Inferior parietal cortex (tissue), 1 donor: ENCODE results near the gene SPX.

ENCODE experiments used
- DNase-seq: peaks from one replicate; pipeline ENCODE4 v3.0.0-alpha.2; 2016; ENCODE audit errors: extremely low spot score

The SPX gene

DNA sequence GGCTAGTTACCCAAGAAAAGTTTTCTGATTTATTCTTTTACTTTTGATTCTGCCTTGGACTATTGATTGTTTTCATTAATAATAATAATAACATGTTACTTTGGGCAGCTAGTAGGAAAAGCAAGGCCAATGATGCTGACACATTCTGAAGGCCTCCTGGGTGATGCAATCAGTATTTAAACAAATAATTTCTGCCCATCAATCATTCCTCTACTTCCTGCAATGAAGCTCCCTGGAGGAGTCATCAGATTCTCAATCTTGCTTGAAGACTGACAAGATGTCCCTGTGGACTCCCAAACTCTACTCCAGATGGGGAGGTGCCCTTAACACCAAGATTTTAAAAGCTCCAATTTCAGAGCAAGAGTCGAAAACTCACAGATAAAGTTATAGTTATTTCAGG, at the start of gene SPX:
SPX (plus strand) TSS at position 244 of the 400 bp plus-strand sequence. CDS start 177 bp downstream, outside the sequence.
- no peak for DNase-seq

- no peak for DNase-seq
Observed at GRCh38 chr12:21476949-21477348, 49.1 kb upstream of the SPX start.

DNA sequence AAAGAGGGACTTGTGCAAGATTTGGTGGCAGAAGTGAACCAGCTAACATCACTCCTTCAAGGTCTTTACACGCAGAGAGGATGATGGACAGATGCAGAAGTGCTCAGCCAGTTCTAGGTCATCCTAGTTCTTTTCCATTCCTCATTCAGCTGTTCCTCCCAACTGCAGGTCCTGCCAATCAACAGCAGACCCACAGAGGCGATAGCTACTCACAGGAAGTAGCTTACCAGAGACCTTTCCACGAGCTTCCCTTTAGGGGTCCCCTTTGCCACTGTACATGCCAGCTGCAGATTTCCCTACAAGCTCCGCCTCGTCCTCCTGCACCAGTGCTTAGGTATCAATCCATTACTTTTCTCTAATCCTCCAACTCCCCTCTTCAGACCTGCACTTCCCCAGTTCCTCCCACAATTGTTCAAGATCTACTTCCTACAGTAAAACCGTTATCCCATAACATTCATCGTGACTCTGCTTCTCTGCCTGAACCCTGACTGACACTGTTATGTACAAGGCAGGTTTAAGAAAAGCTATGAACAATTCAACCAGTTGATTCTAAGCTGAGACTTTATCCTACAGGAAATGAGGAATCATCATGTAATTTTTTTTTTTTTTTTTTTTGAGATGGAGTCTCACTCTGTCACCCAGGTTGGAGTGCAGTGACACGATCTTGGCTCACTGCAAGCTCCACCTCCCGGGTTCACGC, 47.2 kb upstream of the SPX start:
- DNase-seq: no peak

DNA sequence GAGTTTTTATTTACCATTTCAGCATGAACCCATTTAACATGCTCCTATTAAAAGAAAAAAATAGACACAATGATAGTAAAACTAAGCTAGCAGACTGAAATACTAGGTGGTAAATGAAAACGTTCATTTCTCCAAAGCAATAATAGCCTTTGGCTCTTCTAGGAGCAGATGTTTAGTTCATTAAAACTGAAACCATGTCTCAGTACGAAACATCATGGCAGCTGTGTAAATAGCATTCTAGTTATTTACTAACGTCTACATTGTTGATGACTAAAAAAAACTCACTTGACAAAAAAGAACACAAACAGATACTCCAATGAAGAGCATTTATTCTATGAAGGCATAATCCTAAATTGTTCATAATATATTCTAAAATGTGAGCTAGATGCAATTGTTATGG, 42.6 kb upstream of the SPX start:
- DNase-seq: no peak

GRCh38 chr12:21485998-21486397, 40.1 kb upstream of the SPX start:
- no peak for DNase-seq

GRCh38 chr12:21499765-21500164, 26.3 kb upstream of the SPX start:
- no peak for DNase-seq

GRCh38 chr12:21500786-21501257, 25.3 kb upstream of the SPX start:
- DNase-seq: no peak

- peak; percentile 100 for DNase-seq
Observed at GRCh38 chr12:21501258-21502163, 24.6 kb upstream of the SPX start, which contains the start of the genes GOLT1B and RECQL. Gene GOLT1B, plus strand, starts transcription at chr12:21501789. Its CDS starts 135 bp downstream, at chr12:21501924. Gene RECQL, minus strand, starts transcription at chr12:21501635. Its CDS starts 2,065 bp downstream, at chr12:21499570.

DNA sequence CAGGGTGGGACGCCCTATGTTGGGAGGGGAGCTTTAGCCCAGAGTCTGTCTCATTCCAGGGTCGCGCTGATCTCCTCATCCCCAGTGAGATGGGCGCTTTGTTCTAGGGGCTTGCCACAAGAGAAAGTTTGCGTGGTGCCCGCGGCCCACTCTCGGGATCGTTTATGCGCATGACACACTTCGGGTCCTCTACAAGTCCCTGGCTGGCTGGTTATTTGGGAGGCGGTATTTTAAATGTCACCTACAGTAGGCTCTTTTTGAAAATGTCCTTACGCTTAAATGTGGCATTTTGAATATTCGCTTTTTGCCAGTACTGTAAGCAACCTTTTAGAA, 24.0 kb upstream of the SPX start:
- DNase-seq: no peak

- no peak for DNase-seq
Observed at GRCh38 chr12:21502872-21503271, 23.2 kb upstream of the SPX start.

DNA sequence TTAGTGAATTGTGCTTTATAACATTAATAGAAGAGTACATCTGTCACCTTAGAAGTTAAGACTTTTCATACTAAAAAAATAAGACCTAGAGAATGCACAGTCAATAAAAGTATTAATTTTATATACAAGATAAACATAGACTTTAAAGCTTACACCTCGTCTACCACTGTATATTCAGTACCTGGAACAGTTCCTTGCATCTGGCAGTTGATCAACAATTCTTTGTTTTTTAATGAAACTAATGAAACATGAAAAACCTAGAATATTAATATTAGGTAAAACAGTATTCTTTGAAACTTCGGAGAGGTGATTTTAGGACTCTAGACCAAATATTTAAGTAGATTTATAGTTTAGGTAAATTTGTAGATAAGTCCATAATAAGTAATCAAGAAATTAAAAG, 20.2 kb upstream of the SPX start:
- no peak for DNase-seq

GRCh38 chr12:21507849-21508248, 18.2 kb upstream of the SPX start:
- no peak for DNase-seq

DNA sequence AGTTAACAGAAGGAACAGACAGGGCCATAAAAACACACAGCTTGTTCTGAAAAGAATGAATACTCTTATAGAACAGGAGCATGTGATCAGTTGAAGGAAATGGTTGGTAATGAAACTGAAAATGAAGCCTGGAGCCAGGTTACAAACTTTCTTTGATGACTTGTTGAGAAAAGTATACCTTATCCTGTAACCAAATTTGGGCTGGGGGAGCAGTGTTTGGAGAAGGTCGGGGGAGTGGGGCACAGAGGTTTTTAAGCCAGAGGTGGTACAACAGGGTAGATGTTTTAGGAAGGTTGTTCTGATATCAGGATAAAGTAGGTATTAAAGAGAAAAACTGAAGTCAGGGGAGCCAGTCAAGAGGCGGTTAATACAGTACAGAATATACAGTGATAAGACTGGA, 16.3 kb upstream of the SPX start:
- DNase-seq: no peak

- no peak for DNase-seq
Observed at GRCh38 chr12:21516281-21516680, 9.8 kb upstream of the SPX start.

DNA sequence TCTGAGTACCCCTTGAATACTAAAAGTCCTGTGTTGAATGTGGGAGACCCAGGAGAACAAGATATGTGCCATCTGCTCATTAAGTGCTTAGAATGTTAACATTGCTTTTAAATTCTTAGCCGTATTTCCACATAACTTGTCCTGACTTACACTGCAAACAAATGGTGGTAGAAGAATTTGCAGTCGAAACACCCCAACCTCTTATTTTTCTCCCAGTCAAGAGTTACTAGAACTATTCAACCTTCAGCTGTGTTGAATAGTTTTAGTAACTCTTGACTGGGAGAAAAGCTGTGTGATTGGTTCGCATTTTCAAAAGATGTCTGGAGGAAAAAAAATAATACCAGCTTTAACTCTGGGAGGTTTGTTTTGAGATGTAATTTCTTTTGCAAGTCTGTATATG, 7.6 kb upstream of the SPX start:
- DNase-seq: no peak

GRCh38 chr12:21521541-21521940, 4.6 kb upstream of the SPX start:
- no peak for DNase-seq

DNA sequence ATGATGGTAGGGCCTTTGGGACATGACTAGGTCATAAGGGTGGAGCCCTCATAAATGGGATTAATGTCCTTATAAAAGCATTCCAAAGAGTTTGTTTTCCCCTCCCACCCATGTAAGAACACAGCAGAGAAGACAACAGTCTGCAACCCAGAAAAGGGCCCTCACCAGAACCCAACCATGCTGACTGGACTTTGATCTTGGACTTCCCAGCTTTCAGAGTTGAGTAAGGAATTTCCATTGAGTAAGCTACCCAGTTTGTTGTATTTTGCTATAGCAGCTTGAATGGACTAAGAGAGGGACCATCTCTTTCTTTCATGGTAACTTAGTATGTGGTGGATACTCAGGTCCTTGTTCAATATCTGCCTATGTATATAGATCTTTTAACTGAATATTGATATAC, 2.9 kb upstream of the SPX start:
- no peak for DNase-seq

DNA sequence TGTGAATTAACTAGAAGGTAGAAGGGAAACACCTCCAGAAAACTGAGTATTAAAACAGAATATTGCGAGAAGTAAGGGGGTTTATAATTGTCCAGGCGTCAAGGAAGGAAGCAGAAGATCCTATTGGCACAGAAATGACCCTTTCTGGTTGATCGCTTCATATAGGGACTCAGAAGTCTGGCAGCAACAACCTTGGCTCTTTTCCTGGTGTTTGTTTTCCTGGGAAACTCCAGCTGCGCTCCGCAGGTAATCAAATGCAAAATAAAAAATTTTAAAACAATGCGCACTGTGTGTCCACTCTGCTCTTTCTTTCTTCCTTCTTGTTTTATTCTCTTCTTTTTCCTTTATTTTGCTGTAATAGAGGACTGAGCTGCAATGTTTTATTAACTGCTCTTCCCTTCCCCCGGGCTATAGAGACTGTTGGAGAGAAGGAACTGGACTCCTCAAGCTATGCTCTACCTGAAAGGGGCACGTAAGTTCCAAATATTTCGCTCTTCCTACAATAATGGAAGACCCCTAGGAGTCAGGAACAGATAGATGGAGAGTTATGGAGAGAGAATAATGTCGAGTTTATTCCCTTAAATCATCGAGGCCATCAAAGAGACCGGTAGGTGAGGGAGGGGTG, 737 bp downstream of the SPX start:
- no peak for DNase-seq

DNA sequence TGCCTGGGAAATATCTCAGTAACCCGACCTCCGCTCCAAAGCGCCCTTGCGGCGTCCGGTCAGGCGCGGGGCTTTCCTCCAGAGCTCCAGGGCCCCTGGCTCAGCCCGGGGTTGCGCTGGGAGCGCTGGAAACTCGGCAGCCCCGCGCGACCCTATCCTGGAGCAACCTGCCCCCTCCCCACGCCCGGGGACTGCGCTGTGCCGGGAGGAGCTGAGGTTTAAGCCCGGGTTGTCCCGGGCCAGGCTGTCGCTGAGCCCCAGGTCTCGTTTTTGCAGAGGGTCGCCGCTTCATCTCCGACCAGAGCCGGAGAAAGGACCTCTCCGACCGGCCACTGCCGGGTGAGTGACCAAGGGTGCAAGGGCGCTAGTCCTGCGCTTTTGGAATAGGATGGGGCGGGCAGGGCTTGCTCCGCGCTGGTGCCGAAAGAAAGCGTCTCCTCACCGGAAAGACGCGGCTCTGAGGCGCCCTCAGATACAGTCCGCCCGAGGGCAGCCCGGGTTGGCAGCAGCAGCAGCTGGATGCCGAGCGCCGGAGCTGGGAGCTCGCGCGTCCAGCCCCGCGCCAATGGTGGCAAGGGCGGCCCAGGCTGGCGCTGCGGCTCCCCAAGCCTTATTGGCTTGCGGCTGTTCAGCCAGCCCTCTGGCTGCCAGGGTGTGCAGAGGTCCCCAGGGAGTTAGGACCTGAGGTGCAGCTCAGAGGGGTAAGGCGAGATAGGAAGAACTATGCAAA, 1.5 kb downstream of the SPX start:
- DNase-seq: peak; percentile 47

DNA sequence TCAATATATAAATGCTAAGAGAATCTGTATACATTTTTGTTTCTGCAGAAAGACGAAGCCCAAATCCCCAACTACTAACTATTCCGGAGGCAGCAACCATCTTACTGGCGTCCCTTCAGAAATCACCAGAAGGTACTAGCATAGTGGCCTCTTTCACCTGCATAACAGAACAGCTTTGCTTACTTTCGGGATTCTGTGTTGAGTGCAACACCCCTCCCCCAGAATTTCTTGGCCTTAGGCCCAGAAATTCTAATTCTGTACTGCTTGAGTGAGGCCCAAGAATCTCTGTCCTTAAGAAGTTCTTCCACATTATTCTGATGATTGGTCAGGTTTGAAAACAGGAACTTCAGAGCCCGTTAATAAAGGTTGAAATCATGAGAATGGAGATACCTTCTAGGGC, 2.9 kb downstream of the SPX start:
- DNase-seq: no peak

DNA sequence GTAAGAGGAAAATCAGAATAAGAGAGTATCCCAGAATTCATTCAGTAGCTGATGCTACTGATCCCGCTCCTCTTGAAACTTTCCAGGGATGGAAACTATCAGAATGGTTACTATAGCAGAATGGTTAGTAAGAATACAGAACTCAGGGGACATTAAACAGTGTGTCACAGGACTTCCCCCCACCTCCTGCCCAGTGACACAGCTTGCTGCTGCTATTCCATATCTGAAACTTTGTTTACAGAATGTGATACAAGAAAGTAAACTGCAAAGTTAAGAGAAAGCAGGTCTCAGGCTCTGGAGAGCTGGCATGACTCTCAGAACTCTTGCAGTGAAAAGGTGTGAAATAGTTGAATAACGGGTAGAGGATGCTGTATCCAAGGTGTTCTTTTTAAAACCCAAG, 3.4 kb downstream of the SPX start:
- DNase-seq: no peak
